HepG2 (cell line): Measurements from ENCODE around the gene FAM72C.
"Not testable (repeated sequence)": the region's sequence is repeated elsewhere in the genome, so short reads cannot be mapped to it uniquely, and the experiment has no call there.

Source experiments
- ATF7 ChIP-seq, 2 experiments: fragments of 450-650 bp in 1 of 2; sonication (generic) in 1 of 2; formaldehyde crosslinking in 1 of 2; IDR thresholded peaks; 2 replicates each; pipeline versions ENCODE4 v1.4.0 to v1.6.1; 2016 to 2020; ENCODE audit warnings: antibody characterized with exemption in 1 of 2, mild to moderate bottlenecking in 1 of 2, missing genetic modification reagents in 1 of 2
- EP300 ChIP-seq, 3 experiments: sonication (generic) in 1 of 3; formaldehyde crosslinking in 1 of 3; IDR thresholded peaks; 2 replicates each; pipeline versions ENCODE4 v1.5.1 to v1.6.1; 2011 to 2020; ENCODE audit warnings: low read depth in 2 of 3, low read length in 2 of 3, borderline replicate concordance in 1 of 3, improper control_type of control experiment in 1 of 3, mild to moderate bottlenecking in 1 of 3, missing genetic modification reagents in 1 of 3, moderate library complexity in 1 of 3
- ETV6 ChIP-seq: sonication (generic); formaldehyde crosslinking; conservative IDR thresholded peaks from 2 replicates; pipeline ENCODE4 v1.4.0; 2020; ENCODE audit warnings: missing genetic modification reagents
- POLR2A ChIP-seq, 2 experiments: IDR thresholded peaks; 2 replicates each; pipeline ENCODE4 v1.6.1; 2011; ENCODE audit warnings: low read depth in 2 of 2, low read length in 2 of 2, mild to moderate bottlenecking in 1 of 2, moderate library complexity in 1 of 2; ENCODE audit not compliant: insufficient read depth in 1 of 2
- SAFB2 ChIP-seq: sonication (generic); formaldehyde crosslinking; IDR thresholded peaks from 2 replicates; pipeline ENCODE4 v1.5.1; 2020; ENCODE audit warnings: missing genetic modification reagents, low read depth, mild to moderate bottlenecking, borderline replicate concordance
- ZNF121 ChIP-seq: sonication (generic); formaldehyde crosslinking; IDR thresholded peaks from 2 replicates; pipeline ENCODE4 v1.5.0; 2020; ENCODE audit warnings: mild to moderate bottlenecking, missing genetic modification reagents
- ZNF703 ChIP-seq: sonication (generic); formaldehyde crosslinking; IDR thresholded peaks from 2 replicates; pipeline ENCODE4 v1.5.1; 2020; ENCODE audit warnings: missing genetic modification reagents, mild to moderate bottlenecking, moderate library complexity, borderline replicate concordance
- ZNF720 ChIP-seq: sonication (generic); formaldehyde crosslinking; IDR thresholded peaks from 2 replicates; pipeline ENCODE4 v1.4.0; 2020; ENCODE audit warnings: missing genetic modification reagents
- TF ChIP-seq, protein P1 (sequence below): sonication (generic); formaldehyde crosslinking; IDR thresholded peaks from 2 replicates; pipeline ENCODE4 v1.5.0; 2020; ENCODE audit warnings: mild to moderate bottlenecking, missing genetic modification reagents, moderate library complexity
- TF ChIP-seq, protein P2 (sequence below): sonication (generic); formaldehyde crosslinking; IDR thresholded peaks from 2 replicates; pipeline ENCODE4 v1.4.0; 2020; ENCODE audit warnings: missing genetic modification reagents
- TF ChIP-seq, protein P3 (sequence below): IDR thresholded peaks from 2 replicates; pipeline ENCODE4 v1.6.1; 2016; ENCODE audit warnings: missing compliant biosample characterization, missing genetic modification reagents, borderline replicate concordance
- TF ChIP-seq, protein P4 (sequence below): sonication (generic); formaldehyde crosslinking; IDR thresholded peaks from 2 replicates; pipeline ENCODE4 v1.4.0; 2020; ENCODE audit warnings: missing genetic modification reagents
- TF ChIP-seq, protein P5 (sequence below): sonication (generic); formaldehyde crosslinking; IDR thresholded peaks from 2 replicates; pipeline ENCODE4 v1.8.0; 2022; ENCODE audit warnings: mild to moderate bottlenecking, missing genetic modification reagents
- TF ChIP-seq, protein P6 (sequence below): sonication (generic); formaldehyde crosslinking; IDR thresholded peaks from 2 replicates; pipeline ENCODE4 v1.8.1; 2023; ENCODE audit warnings: mild to moderate bottlenecking, missing genetic modification reagents, borderline replicate concordance

DNA sequence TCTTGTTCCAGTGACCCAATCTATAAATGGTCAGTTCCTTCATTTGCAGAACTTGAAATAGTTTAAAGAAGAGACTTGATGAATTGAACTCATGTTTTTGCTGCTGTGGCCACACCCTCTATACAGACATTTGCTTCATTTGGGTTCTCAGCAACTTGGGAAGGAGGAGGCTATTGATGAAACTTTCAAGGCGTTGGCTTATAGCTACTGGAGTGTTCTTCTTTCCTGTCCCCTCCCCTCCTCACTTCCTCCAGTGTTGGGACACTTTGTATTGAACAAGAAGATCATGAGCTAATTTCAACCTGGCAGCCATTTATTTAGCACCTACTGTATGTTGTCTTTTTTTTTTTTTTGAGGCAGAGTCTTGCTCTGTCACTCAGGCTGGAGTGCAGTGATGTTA, 17.9 kb upstream of the FAM72C start:
- TF ChIP-seq ZNF703 (CRISPR knock-in tag); POLR2A (IDR thresholded peaks at IDR 0.05; ENCODE audit: insufficient read depth in 1 of 2, low read depth in 2 of 2, low read length in 2 of 2); ZNF720 (CRISPR knock-in tag); SAFB2 (CRISPR knock-in tag); ETV6 (CRISPR knock-in tag); EP300 (IDR thresholded peaks at IDR 0.05; ENCODE audit: low read depth in 2 of 2, low read length in 2 of 2); EP300 (CRISPR knock-in tag; IDR thresholded peaks at IDR 0.05; ENCODE audit: borderline replicate concordance); ZNF121 (CRISPR knock-in tag); ATF7 (IDR thresholded peaks at IDR 0.05); ATF7 (CRISPR knock-in tag; IDR thresholded peaks at IDR 0.05): not testable (repeated sequence)
- TF ChIP-seq, protein P1, sequence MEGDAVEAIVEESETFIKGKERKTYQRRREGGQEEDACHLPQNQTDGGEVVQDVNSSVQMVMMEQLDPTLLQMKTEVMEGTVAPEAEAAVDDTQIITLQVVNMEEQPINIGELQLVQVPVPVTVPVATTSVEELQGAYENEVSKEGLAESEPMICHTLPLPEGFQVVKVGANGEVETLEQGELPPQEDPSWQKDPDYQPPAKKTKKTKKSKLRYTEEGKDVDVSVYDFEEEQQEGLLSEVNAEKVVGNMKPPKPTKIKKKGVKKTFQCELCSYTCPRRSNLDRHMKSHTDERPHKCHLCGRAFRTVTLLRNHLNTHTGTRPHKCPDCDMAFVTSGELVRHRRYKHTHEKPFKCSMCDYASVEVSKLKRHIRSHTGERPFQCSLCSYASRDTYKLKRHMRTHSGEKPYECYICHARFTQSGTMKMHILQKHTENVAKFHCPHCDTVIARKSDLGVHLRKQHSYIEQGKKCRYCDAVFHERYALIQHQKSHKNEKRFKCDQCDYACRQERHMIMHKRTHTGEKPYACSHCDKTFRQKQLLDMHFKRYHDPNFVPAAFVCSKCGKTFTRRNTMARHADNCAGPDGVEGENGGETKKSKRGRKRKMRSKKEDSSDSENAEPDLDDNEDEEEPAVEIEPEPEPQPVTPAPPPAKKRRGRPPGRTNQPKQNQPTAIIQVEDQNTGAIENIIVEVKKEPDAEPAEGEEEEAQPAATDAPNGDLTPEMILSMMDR = not testable (repeated sequence)
- TF ChIP-seq, protein P2, sequence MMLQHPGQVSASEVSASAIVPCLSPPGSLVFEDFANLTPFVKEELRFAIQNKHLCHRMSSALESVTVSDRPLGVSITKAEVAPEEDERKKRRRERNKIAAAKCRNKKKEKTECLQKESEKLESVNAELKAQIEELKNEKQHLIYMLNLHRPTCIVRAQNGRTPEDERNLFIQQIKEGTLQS (CRISPR knock-in tag) = not testable (repeated sequence)
- TF ChIP-seq, protein P3, sequence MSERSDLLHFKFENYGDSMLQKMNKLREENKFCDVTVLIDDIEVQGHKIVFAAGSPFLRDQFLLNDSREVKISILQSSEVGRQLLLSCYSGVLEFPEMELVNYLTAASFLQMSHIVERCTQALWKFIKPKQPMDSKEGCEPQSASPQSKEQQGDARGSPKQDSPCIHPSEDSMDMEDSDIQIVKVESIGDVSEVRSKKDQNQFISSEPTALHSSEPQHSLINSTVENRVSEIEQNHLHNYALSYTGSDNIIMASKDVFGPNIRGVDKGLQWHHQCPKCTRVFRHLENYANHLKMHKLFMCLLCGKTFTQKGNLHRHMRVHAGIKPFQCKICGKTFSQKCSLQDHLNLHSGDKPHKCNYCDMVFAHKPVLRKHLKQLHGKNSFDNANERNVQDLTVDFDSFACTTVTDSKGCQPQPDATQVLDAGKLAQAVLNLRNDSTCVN (CRISPR knock-in tag) = not testable (repeated sequence)
- TF ChIP-seq, protein P4, sequence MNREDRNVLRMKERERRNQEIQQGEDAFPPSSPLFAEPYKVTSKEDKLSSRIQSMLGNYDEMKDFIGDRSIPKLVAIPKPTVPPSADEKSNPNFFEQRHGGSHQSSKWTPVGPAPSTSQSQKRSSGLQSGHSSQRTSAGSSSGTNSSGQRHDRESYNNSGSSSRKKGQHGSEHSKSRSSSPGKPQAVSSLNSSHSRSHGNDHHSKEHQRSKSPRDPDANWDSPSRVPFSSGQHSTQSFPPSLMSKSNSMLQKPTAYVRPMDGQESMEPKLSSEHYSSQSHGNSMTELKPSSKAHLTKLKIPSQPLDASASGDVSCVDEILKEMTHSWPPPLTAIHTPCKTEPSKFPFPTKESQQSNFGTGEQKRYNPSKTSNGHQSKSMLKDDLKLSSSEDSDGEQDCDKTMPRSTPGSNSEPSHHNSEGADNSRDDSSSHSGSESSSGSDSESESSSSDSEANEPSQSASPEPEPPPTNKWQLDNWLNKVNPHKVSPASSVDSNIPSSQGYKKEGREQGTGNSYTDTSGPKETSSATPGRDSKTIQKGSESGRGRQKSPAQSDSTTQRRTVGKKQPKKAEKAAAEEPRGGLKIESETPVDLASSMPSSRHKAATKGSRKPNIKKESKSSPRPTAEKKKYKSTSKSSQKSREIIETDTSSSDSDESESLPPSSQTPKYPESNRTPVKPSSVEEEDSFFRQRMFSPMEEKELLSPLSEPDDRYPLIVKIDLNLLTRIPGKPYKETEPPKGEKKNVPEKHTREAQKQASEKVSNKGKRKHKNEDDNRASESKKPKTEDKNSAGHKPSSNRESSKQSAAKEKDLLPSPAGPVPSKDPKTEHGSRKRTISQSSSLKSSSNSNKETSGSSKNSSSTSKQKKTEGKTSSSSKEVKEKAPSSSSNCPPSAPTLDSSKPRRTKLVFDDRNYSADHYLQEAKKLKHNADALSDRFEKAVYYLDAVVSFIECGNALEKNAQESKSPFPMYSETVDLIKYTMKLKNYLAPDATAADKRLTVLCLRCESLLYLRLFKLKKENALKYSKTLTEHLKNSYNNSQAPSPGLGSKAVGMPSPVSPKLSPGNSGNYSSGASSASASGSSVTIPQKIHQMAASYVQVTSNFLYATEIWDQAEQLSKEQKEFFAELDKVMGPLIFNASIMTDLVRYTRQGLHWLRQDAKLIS (CRISPR knock-in tag) = not testable (repeated sequence)
- TF ChIP-seq, protein P5, sequence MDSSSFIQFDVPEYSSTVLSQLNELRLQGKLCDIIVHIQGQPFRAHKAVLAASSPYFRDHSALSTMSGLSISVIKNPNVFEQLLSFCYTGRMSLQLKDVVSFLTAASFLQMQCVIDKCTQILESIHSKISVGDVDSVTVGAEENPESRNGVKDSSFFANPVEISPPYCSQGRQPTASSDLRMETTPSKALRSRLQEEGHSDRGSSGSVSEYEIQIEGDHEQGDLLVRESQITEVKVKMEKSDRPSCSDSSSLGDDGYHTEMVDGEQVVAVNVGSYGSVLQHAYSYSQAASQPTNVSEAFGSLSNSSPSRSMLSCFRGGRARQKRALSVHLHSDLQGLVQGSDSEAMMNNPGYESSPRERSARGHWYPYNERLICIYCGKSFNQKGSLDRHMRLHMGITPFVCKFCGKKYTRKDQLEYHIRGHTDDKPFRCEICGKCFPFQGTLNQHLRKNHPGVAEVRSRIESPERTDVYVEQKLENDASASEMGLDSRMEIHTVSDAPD = not testable (repeated sequence)
- TF ChIP-seq, protein P6, sequence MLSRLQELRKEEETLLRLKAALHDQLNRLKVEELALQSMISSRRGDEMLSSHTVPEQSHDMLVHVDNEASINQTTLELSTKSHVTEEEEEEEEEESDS (CRISPR knock-in tag) = not testable (repeated sequence)
